OCI-M2 (cell line): ENCODE data around the gene TMEM115.

Experiments used
- DNase-seq: peaks from one replicate; lab custom pipeline; 2025; ENCODE audit not compliant: unreplicated experiment; lab: John Stamatoyannopoulos, UW

The TMEM115 gene

DNA sequence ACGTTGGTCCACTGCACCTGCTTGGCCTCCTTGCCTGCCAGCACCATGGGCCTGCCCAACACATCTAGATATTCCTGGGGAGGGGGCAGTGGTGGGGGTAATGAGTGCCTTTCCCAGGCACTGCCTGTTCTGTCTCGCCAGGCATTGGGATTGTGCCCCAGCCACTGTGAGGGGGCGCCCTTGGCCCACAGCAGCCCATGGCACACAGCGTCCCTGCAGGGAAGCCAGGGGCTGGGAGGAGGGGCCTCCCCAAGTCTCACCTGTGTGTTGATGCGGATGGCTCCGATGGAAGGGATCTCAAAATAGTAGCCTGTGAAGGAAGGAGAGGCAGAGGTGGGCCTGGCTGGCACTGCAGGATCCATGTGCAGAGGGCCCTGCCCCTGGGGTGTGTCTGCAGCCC is 18.7 kb upstream of the TMEM115 start:
- no peak for DNase-seq

DNA sequence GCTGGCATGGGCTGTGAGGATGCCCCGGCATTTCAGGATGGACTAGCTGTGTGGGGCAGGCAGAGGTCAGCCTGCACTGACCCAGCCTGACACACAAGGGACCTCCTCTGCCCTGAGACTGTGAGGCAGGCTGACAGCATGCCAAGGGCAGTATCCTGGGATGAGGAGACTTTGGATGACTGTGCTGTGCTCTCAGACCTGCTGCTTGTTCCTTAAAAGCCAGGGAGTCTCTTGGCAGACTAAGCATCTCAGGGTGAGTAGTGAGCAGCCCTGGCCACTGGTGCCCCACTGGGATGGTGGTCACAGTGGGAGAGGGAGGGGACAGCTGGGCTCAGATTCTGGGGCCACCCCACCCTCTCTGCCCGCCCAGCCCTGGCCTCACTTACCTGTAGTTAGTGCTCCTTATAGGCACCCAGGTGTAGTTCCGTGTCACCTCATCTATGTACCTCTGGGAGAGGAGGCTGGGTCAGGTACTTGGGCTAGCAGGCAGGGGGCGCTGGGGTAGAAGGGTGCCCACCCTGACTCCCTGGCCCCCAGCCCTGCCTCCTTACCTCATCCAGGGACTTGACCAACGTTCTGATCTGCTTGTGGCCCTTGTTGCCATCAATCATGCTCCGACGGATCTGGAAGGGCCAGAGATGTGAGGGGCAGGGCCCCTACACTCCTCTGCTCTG is 16.1 kb upstream of the TMEM115 start:
- DNase-seq = no peak

- no peak for DNase-seq
Observed at GRCh38 chr3:50374363-50375257, 15.3 kb upstream of the TMEM115 start.

DNA sequence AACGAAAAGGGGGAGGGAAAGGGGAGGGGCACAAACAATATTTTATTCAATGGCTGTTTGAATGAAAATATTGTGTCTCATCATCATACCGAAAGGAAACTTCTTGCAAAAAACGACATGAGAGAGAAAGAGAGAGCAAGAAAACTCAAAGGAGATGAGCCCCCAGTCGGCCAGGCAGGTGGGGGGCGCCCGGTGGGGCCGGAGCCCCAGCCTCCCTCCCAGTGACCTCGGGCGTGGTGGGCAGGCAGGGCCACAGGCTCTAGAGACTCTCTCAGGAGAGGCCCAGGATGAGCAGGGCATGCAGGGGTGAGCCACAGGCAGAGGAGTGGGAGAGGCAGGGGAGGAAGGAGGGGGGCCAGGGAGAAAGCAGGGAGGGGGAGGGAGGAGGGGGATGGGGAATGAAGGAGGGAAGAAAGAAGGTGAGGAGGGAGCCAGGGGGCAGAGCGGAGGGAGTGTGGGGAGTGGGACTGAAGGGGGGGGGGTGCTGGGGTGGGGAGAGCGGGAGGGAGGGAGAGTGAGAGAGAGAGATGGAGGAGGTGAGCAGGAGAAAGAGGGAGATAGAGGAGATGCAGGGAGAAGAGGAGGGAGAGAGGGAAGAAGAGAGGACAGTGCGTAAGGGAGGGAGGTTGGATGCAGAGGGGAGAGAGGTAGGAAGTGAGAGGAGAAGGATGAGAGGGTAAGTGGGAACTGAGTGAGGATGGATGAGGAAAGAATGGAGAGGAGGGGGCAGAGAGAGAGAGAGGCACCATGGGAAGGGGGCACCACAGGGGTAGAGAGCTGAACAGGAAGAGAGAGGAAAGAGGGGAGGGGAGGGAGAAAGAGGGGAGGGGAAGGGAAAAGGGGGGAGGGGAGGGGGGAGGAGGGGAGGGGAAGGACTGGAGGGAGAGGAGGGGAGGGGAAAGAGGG is 14.1 kb upstream of the TMEM115 start:
- DNase-seq = no peak

GRCh38 chr3:50372349-50372748 is 13.0 kb upstream of the TMEM115 start:
- no peak for DNase-seq

GRCh38 chr3:50371133-50371685 is 11.9 kb upstream of the TMEM115 start:
- no peak for DNase-seq

DNA sequence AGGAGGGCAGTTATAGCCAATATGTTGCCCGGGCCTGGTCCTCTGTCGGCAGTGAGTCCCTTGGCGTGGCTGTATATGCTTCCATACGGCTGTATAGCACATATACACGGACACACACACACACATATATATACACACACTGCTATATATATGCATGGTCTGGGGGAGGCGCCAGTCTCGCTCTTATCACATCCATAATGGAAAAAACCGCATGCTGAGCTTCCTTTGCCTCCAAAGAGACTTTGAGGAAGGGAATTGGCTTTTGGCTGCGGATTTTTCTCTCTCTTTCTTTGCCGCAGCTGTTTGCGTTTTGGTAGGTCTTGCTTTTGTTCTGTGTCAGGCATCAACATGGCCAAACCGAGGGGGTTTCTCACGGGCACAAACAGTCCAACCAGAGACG is 11.3 kb upstream of the TMEM115 start:
- DNase-seq = no peak

DNA sequence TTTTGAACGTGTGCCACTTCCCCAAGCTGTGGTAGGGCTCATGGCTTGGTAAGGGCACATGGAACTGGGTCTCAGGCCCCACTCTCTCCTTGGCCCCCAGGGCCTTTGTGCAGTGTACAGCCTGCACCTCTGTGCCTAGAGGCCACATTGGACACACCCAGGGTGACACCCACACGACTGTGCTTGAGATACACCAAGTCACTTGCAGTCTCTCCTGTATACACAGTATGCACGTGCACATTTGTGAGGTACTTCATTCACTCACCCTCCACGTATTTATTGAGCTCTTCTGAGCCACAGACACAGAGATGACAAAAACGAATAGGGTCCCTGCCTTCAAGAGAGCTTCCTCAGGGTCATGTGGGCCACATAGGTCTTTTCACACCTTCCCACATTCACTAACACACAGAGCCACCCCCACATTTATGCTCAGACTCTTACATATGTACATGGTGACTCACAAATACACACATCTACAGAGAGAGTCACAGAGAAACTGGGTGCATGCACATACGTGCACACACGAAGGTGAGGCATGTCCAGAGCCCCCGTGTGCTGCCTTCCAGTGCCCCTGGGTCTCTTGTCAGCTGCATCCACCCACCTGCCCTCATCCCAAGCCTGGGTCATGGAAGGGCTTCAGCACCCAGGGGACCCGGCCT is 9.8 kb upstream of the TMEM115 start:
- no peak for DNase-seq

- DNase-seq = no peak
Observed at GRCh38 chr3:50365842-50366220, 6.5 kb upstream of the TMEM115 start.

DNA sequence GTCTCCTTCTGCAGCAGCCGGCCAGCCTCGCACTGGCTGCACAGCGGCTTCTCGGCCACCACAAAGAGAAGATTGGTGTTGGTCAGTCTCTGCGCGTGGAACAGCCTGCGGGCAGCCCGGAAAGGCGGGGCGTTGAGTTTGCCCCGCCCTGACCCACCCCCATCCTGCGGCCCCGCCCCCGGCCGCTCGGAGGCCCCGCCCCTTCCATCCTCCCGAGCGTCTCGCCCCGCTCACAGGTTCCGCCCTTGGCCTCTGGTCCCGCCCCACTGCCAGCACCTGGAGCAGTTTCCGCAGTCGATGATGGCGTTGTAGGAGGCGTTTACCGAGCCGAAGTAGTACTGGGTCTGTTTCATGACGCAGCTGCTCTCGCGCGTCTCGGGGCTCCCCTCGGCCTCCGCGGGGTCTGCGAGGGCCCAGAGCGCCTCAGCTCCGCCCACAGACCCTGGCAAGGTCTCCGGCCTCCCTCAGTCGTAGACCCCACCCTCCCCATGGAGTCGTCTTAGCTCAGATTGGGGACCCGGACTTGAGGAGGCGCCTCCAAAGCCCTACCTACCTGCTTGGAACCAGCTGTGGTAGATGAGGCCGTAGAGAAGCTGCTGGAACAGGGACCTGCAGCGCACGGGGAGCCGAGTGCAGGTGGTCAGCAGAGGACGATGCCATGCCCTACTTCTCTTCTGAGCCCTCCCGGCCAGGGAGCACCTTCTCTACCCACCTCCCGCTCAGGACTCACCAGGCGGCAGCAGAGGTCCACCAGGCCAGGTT is 5.9 kb upstream of the TMEM115 start:
- DNase-seq = no peak

DNA sequence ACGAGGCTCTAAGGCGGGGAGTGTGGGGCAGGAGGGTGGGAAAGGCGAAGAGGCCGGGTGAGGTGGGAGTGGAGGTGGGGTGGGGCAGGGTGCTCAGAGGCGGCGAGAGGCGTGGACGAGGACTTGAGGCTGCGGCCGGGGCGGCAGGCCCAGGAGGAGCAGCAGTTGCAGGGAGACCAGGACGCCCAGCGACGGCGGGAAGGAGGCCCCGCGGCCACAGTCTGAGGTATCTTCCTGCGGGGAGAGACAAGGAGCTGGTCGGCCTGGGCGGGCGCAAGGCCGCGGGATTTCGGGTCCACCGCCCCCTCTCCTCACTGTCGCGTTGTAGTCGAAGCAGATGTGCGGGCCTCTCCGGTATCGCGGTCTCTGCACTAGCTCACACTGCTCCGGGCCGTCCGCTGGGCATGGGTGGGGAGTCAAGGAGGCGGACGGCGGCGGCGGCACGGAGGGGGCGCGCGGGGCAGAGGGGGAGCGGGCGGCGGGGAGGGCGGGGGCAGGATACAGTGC is 5.3 kb upstream of the TMEM115 start:
- DNase-seq = no peak

GRCh38 chr3:50359760-50360110 is 414 bp upstream of the TMEM115 start:
- DNase-seq = no peak

DNA sequence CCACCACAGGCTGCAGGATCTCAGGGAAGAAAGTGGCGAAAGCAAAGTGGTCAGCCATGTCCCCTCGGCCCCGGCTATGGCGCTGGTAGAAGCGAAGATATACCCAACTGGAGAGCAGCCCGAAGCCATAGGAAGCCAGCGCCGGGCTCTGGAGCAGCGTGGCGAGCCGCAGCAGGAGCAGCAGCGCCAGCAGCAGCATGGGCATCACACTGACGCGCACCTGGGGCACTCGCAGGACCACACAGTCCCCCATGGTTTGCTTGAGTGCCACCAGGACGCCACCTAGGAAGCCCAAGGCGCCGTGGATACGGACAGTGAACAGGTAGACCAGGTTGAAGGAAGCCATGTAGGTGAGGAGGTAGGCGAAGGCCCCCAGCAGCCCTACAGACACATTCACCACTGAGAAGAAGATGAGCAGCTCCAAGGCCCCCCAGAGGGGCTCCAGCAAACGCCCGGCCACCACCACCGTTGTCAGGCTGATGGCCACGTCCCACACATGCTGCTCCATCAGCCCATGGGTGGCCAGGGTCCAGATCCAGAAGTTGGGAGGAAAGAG is 888 bp downstream of the TMEM115 start:
- no peak for DNase-seq

- DNase-seq = no peak
Observed at GRCh38 chr3:50357481-50357880, 1.8 kb downstream of the TMEM115 start.

GRCh38 chr3:50356553-50356952 is 2.8 kb downstream of the TMEM115 start:
- no peak for DNase-seq

DNA sequence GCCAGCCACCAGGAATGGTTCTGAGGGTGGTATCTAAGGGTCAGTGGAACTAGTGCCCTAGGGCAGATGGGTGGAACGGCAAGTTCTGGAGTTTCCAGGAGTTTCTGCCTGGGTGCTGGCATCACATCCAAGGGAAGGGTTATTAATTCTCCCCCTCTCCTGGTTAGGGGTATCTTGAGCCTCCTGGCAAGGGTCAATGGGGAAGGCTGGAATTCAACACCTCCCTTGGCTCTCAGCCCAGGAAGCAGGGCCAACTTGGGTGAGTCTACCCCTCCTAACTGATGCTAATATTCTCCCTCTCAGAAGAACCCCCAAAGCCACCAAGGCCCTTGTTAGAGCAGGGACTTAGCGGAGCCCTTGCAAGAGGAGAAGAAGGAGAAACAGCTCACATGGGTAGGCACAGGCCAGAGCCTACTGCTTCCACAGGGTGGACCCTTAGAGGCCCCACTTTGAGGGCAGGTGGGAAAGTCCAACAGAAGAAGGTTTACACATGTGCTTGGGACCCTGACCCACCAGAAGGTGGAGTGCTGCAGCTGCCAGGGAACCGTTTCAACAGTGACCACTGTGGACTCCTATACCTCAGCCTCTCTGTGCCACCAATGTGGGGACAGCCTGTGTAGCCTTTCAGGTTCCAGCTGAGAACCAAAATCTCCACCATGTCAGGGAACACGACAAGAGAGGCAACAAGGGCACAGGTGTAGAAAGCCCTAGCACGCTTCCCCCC is 3.3 kb downstream of the TMEM115 start:
- no peak for DNase-seq

DNA sequence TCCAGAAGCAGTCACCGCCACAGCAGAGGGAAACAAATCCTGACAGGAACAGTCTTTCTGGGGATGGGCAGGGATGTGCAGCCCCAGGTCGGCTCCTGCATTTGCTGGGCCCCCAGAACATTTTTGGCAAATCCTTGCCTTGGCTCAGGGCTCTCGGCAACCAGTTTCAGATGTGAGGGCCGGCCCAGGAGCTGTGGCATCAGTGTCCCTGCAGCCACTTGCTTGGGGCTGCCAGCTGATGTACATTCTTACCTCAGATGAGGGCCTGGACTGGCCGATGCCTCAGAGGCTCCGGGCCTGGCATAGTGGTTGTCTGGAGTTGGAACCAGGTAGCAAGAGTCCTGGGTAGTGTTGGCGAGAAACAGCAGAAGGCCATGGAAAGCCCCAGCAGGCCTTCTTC is 4.5 kb downstream of the TMEM115 start:
- no peak for DNase-seq

- no peak for DNase-seq
Observed at GRCh38 chr3:50354186-50354764, 5.0 kb downstream of the TMEM115 start.
